EH (cell line): ENCODE results near the gene CEND1.

ENCODE experiments used
- DNase-seq: peaks from one replicate; pipeline ENCODE4 v3.0.0-alpha.2; 2015; ENCODE audit warnings: low read depth

CEND1 gene

DNA sequence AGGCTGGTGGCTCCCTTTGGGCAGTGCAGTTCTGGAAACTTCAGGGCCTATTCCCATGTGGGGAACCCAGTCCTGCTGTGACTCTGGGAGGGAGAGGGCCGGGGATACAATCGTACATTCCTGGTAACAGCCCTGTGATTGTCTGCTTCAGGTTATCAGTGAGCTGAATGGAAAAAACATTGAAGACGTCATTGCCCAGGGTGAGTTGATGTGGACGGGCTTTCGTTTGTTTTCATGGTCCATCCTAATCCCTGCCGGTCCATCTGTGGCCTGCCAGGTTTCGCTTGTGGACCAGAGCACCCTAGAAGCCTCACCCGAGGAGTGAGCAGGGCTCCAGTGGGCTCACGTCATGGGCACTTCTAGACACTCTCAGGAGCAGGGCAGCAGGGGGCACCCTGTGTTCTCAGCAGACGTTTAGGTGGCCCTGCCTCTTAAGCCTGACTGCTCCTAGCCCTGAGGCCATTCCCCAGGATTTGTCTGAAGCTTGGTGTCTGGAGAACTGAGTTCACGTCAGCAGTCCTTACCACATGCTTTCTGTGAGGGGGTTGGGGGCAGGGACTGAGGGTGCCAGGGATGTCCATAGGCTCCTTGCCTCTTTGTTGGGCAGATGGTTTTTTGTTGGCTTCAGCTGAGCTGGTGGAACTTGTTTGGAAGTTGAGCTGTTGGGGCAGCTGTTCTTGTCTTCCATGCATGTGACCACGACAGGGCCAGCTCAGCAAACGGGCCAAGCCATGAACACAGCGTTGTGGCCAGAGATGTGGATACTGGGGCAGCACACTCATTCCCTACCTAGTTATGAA lies 21.8 kb upstream of the CEND1 start:
- DNase-seq, result peak; percentile 42

DNA sequence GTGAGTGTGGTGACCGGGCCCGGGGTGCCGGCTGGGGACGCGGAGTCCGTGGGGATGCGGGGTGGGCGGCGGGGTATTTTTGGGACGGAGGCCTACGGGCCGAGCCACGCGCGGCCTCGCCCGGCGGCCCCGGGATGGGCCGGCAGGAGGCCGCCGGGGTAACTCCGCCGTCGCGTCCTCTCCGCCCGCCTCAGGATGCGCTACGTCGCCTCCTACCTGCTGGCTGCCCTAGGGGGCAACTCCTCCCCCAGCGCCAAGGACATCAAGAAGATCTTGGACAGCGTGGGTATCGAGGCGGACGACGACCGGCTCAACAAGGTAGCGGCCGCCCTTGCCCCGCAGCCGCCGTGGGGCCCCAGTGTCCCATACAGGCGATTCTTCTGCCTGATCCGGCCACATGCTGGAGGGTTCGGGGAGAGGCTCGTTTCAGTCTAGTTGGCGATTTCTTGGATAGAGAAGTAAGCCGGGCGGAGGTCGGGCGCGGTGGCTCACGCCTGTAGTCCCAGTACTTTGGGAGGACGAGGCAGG lies 20.2 kb upstream of the CEND1 start:
- DNase-seq, result no peak

- peak; percentile 96 for DNase-seq
Measured at GRCh38 chr11:809287-810039, 19.6 kb upstream of the CEND1 start, which contains the start of gene RPLP2. Gene RPLP2 (plus strand): TSS chr11:809967. CDS start chr11:810235, 268 bp downstream.

DNA sequence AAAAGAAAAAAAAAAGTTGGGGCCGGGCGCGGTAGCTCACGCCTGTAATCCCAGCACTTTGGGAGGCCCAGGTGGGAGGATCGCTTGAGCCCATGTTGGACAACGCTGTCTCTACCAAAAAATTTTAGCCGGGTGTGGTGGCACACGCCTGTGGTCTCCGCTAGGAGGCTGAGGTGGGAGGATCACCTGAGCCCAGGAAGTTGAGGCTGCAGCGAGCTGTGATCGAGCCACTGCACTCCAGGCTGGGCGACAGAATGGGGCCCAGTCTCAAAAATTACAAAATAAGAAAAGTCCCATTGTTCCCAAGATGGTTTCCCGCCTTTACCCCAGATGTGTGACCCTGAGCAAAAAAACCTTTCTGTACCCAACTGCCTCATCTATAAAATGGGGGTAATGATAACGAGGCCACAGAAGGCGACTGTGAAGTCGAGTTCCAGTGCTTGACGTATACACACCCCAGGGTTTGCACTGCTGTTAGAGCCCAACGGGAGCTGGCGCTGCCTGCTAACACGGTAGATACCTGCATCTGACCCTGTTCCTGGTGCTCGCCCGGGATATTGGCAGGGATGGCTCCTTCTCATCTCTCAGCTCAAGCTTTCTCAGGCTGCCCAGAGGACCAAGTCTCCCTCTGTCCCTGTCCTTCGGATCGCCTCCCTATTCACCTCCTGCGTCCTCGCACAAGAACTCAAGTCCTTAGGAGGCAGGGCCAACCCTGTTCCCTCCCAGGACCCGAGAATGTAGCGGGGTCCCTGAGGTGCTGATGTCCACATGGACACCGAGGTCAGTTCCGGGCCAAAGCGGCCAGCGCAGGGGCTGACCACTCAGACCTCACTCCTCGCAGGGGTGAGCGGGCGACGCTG lies 18.8 kb upstream of the CEND1 start:
- DNase-seq, result no peak

DNA sequence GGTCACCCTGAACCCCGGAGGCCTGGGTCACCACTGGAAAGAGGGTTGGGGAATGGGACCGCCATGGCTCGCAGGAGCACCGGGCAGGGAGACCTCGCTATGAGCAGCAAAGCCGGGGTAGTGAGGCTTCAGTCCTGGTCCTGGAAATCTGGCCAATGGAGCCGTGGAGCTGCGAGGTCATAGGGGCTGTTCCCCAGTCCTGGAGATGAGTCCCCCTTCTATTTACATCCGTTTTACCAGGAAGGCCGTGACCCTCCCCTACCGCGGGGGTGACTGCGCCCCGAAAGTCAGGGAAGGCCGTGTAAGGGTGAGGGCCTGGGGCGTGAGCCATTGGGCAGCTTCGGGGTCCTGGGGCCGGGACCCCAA lies 14.7 kb upstream of the CEND1 start:
- DNase-seq, result no peak

DNA sequence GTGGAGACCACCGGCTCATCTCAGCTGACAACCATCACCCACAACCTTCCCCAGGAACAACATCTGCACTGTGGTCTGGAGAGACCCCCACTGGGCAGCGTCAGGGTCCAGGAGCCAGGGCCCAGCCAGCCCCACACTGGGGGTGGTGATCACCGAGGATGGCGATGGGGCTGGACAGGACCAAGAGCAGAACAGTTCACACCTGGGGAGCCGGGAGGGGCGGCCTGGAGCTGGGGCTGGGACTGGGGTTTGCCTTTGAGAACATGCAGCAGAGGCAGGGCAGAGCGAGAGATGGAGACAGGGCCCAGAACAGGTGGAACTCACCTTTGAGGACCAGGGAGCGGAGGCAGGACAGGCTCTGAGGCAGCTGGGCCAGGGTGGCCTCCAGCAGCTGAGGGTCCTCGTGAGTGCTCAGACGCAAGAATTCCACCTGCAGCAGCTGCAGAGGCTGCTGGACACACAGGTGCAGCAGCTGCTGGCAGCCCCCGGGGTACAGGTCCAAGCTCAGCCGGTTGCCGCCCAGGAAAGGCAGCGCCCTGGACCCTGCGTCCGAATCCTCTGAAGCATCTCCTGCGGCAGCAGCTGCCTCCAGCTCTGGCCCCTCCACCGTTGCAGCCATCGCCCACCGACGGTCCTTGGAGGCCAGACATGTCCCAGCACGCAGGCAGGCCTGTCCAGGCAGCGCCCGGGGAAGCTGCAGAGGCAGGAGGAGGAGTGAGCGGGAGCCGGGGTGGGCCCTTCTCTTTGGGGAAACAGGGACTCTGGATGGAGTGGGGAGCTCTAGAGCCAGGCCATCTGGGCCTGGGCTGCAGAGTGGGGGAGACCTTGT lies 14.1 kb upstream of the CEND1 start:
- peak; percentile 24 for DNase-seq

DNA sequence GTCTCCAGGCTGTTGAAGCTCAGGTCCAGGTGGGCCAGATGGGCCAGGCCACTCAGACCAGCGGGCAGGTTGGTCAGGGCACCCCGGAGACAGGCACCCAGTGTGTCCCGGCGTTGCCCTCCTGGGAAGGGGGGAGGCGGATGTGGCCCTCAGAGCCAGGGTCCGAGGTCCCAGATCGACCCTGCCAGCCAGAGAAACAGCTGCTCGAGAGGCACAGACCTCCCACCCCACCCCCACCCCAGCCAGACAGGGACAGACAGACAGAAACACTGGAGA lies 13.5 kb upstream of the CEND1 start:
- DNase-seq, result no peak

- DNase-seq, result no peak
Measured at GRCh38 chr11:802693-803466, 13.0 kb upstream of the CEND1 start.

DNA sequence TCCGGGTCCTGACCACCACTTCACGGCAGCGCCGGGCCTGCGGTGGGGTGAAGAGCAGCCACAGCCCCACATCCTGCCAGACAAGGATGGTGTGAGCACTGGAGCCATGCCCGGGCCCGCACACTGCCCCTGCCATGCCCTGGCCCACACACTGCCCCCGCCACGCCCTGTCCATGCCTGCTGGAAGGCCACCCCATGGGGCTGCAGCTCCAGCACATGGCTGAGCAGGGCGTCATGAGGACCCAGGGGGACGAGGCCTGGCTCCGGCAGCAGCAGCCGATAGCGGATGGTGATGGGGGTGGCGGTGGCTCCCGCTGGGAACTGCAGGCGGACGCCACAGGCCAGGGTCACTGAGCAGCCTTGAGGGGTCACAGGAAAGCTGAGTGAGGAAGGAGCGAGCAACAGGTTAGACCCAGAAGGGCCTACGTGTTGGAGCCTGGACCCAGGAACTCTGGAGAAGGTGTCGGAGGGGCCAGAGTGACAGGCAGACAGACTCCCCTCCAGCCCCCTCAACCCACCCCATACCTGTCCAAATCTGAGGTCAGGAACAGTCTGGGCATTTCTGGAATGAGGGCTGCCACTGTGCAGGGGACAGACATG lies 12.2 kb upstream of the CEND1 start:
- DNase-seq, result no peak

GRCh38 chr11:801097-801780 lies 11.3 kb upstream of the CEND1 start:
- DNase-seq, result no peak

DNA sequence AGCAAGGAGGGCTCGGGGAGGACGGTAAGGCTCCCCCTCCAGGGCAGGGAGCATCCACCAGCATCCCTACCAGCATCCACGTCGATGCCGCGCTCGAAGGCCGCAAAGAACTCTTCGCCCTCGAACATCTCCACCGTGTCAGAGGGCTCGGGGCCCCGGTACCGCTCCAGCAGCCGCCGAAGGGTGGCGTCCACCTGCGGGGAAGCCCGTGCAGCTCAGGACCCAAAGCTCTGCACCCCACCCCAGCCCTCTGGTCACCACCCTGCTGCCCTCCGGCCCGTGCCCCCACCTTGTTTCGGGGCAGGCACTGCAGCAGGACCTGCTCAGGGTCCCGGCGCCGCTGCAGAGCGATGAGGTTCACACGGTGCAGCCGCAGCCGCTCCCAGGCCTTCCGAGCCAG lies 10.6 kb upstream of the CEND1 start:
- no peak for DNase-seq

- DNase-seq, result no peak
Measured at GRCh38 chr11:799641-800316, 9.9 kb upstream of the CEND1 start.

GRCh38 chr11:798093-798713 lies 8.3 kb upstream of the CEND1 start, which contains the start of gene SLC25A22:
Gene SLC25A22 (minus strand): TSS chr11:798281. CDS start chr11:795006, 3,275 bp downstream.
- DNase-seq, result peak; percentile 78

- peak; percentile 87 for DNase-seq
Measured at GRCh38 chr11:797296-798092, 7.6 kb upstream of the CEND1 start.

- no peak for DNase-seq
Measured at GRCh38 chr11:796565-797295, 6.8 kb upstream of the CEND1 start.

GRCh38 chr11:795634-796564 lies 6.0 kb upstream of the CEND1 start:
- DNase-seq, result peak; percentile 91
